Sigmoid colon (tissue), 7 donors: Measurements from ENCODE around the gene SORCS1. TPM values are rescaled to one million over a fixed set of nuclear protein-coding genes. Genes with fewer than 3 reads are reported as not detected.

Experiments
- DNase-seq: peaks from one replicate; pipeline ENCODE4 v3.0.0-alpha.2; 2019
- H3K27ac ChIP-seq, 4 donors: fragments of 200-600 bp; sonication (generic); one replicate each; pipeline ENCODE4 v1.5.1; 2016 to 2019; ENCODE audit warnings: mild to moderate bottlenecking in 1 of 4
- H3K27me3 ChIP-seq, 3 donors: fragments of 200-600 bp; sonication (generic); one replicate each; pipeline ENCODE4 v1.5.1; 2019; ENCODE audit warnings: mild to moderate bottlenecking in 1 of 3
- H3K36me3 ChIP-seq, 4 donors: fragments of 200-600 bp; sonication (generic); one replicate each; pipeline ENCODE4 v1.5.1; 2016 to 2019
- H3K4me1 ChIP-seq, 4 donors: fragments of 200-600 bp; sonication (generic); one replicate each; pipeline ENCODE4 v1.5.1; 2017 to 2019
- H3K4me3 ChIP-seq, 4 donors: fragments of 200-600 bp; sonication (generic); one replicate each; pipeline ENCODE4 v1.5.1; 2017 to 2019; ENCODE audit warnings: mild to moderate bottlenecking in 2 of 4, moderate library complexity in 1 of 4
- H3K9me3 ChIP-seq, 4 donors: fragments of 200-600 bp in 3 of 4; sonication (generic) in 3 of 4; one replicate each; pipeline versions ENCODE4 v1.5.1 to v1.6.1; 2013 to 2019
- CTCF ChIP-seq, 4 experiments: fragments of 450-650 bp in 3 of 4; fragments of 200-600 bp in 1 of 4; IDR thresholded peaks; one replicate each; pipeline ENCODE4 v1.5.1; 2016 to 2019; ENCODE audit warnings: antibody characterized with exemption in 4 of 4, mild to moderate bottlenecking in 3 of 4, moderate library complexity in 2 of 4
- EP300 ChIP-seq, 4 donors: sonication (generic); formaldehyde crosslinking; IDR thresholded peaks; one replicate each; pipeline ENCODE4 v1.6.1; 2017; ENCODE audit warnings: antibody characterized with exemption in 4 of 4
- POLR2A ChIP-seq, 2 donors: fragments of 450-650 bp; IDR thresholded peaks; one replicate each; pipeline ENCODE4 v1.6.1; 2016; ENCODE audit warnings: antibody characterized with exemption in 2 of 2, mild to moderate bottlenecking in 2 of 2, moderate library complexity in 2 of 2
- POLR2AphosphoS5 ChIP-seq, 4 donors: sonication (generic); formaldehyde crosslinking; IDR thresholded peaks; one replicate each; pipeline ENCODE4 v1.6.1; 2017; ENCODE audit warnings: antibody characterized with exemption in 4 of 4
- WGBS, 2 donors: extraction: QIAGEN DNeasy Blood & Tissue Kit; methylation state at CpG; one replicate each; pipeline ENCODE4 v1.1.7; 2013; 5-methylcytosine and 5-hydroxymethylcytosine counted together
- intact Hi-C: fragments of 100-400 bp; cut with DNase I; formaldehyde crosslinking; loops from one replicate; pipeline ENCODE4 v1.15.1; 2023
- polyA plus RNA-seq, 3 donors: library from polyadenylated mRNA; stranded (reverse); fragments of 200-250 nt; gene quantifications; one replicate each; pipeline ENCODE4 v1.2.3, GENCODE V29; 2013
- total RNA-seq, 4 donors: library from RNA; depleted of rRNA; stranded (reverse); fragments of >200 nt; gene quantifications; one replicate each; pipeline ENCODE4 v1.1.0, GENCODE V29; 2016
- donor health status: healthy with polysubstance abuse.
- donor health status: Bipolar disorder and iron deficiency.
- donor health status: healthy.

Gene SORCS1
- total and polyA plus RNA-seq, 7 donors = 2.5 to 18.3 (median 8.7) TPM; not detected in 1

- intact Hi-C loops = no loop called here
- Histone ChIP-seq H3K9me3 (no peaks in the 10 kb centered on the region), H3K27ac (no peak overlapping the region), H3K27me3 (no peaks in the 10 kb centered on the region), H3K4me1 (no peaks in the 10 kb centered on the region), H3K36me3 (no peaks in the 10 kb centered on the region), H3K4me3 (no peak overlapping the region)
- TF ChIP-seq CTCF (IDR thresholded peaks at IDR 0.05) (no peak), EP300 (IDR thresholded peaks at IDR 0.05) (no peak), POLR2AphosphoS5 (IDR thresholded peaks at IDR 0.05) (no peak), POLR2A (IDR thresholded peaks at IDR 0.05) (no peak)
- no peak for DNase-seq
Measured at GRCh38 chr10:106925191-106925590, 239.3 kb downstream of the SORCS1 start.

GRCh38 chr10:106920538-106920937 is 244.0 kb downstream of the SORCS1 start:
- Histone ChIP-seq H3K36me3 (no peaks in the 10 kb centered on the region), H3K27ac (no peak overlapping the region), H3K9me3 (no peaks in the 10 kb centered on the region), H3K27me3 (no peaks in the 10 kb centered on the region), H3K4me1 (peaks cover 0 to 17% (median 13%) of the 10 kb centered on the region in 4 donors), H3K4me3 (no peak overlapping the region)
- WGBS, 2 donors = 78 to 90% methylated on average over 4 of the region's 4 CpGs
- no peak for DNase-seq
- TF ChIP-seq POLR2AphosphoS5 (IDR thresholded peaks at IDR 0.05) (no peak), POLR2A (IDR thresholded peaks at IDR 0.05) (no peak), CTCF (IDR thresholded peaks at IDR 0.05) (no peak), EP300 (IDR thresholded peaks at IDR 0.05) (no peak)
- intact Hi-C loops = no loop called here

GRCh38 chr10:106919871-106920282 is 244.6 kb downstream of the SORCS1 start:
- peaks cover 0 to 17% (median 13%) of the 10 kb centered on the region in 4 donors for H3K4me1 ChIP-seq
- intact Hi-C loops = no loop called here
- H3K36me3 ChIP-seq = no peaks in the 10 kb centered on the region
- TF ChIP-seq CTCF (IDR thresholded peaks at IDR 0.05) (no peak), EP300 (IDR thresholded peaks at IDR 0.05) (no peak), POLR2A (IDR thresholded peaks at IDR 0.05) (no peak), POLR2AphosphoS5 (IDR thresholded peaks at IDR 0.05) (no peak)
- no peak overlapping the region for H3K27ac ChIP-seq
- 79% methylated on average over 3 of the region's 3 CpGs for WGBS, 2 donors
- DNase-seq = no peak
- no peaks in the 10 kb centered on the region for H3K27me3 ChIP-seq
- no peaks in the 10 kb centered on the region for H3K9me3 ChIP-seq
- H3K4me3 ChIP-seq = no peak overlapping the region

GRCh38 chr10:106917452-106918055 is 247.0 kb downstream of the SORCS1 start:
- H3K27ac ChIP-seq = no peak overlapping the region
- TF ChIP-seq EP300 (IDR thresholded peaks at IDR 0.05) = no peak
- TF ChIP-seq POLR2AphosphoS5 (IDR thresholded peaks at IDR 0.05) = no peak
- TF ChIP-seq POLR2A (IDR thresholded peaks at IDR 0.05) = no peak
- TF ChIP-seq CTCF (IDR thresholded peaks at IDR 0.05) = no peak
- no peaks in the 10 kb centered on the region for H3K9me3 ChIP-seq
- WGBS, 2 donors = 30 to 52% methylated on average over 4 of the region's 4 CpGs
- no peaks in the 10 kb centered on the region for H3K27me3 ChIP-seq
- peak; percentile 73 for DNase-seq
- peaks cover 0 to 17% (median 13%) of the 10 kb centered on the region in 4 donors for H3K4me1 ChIP-seq
- intact Hi-C loops = no loop called here
- H3K36me3 ChIP-seq = no peaks in the 10 kb centered on the region
- no peak overlapping the region for H3K4me3 ChIP-seq

GRCh38 chr10:106914016-106914415 is 250.5 kb downstream of the SORCS1 start:
- WGBS, 2 donors = 83 to 87% methylated on average over 3 of the region's 3 CpGs
- Histone ChIP-seq H3K9me3 (no peaks in the 10 kb centered on the region), H3K27ac (no peak overlapping the region), H3K27me3 (no peaks in the 10 kb centered on the region), H3K4me3 (no peak overlapping the region), H3K4me1 (peaks cover 0 to 17% (median 13%) of the 10 kb centered on the region in 4 donors), H3K36me3 (no peaks in the 10 kb centered on the region)
- DNase-seq = no peak
- intact Hi-C loops = no loop called here
- TF ChIP-seq POLR2A (IDR thresholded peaks at IDR 0.05) (no peak), CTCF (IDR thresholded peaks at IDR 0.05) (no peak), POLR2AphosphoS5 (IDR thresholded peaks at IDR 0.05) (no peak), EP300 (IDR thresholded peaks at IDR 0.05) (no peak)
